ENCODE measurements around the gene PPP2R2C.

GRCh38 chr4:6393066-6393465 lies 79.3 kb downstream of the PPP2R2C start:
- TF ChIP-seq, protein P1, sequence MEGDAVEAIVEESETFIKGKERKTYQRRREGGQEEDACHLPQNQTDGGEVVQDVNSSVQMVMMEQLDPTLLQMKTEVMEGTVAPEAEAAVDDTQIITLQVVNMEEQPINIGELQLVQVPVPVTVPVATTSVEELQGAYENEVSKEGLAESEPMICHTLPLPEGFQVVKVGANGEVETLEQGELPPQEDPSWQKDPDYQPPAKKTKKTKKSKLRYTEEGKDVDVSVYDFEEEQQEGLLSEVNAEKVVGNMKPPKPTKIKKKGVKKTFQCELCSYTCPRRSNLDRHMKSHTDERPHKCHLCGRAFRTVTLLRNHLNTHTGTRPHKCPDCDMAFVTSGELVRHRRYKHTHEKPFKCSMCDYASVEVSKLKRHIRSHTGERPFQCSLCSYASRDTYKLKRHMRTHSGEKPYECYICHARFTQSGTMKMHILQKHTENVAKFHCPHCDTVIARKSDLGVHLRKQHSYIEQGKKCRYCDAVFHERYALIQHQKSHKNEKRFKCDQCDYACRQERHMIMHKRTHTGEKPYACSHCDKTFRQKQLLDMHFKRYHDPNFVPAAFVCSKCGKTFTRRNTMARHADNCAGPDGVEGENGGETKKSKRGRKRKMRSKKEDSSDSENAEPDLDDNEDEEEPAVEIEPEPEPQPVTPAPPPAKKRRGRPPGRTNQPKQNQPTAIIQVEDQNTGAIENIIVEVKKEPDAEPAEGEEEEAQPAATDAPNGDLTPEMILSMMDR (IDR thresholded peaks at IDR 0.05 in 8 of 11, conservative IDR thresholded peaks at IDR 0.05 in 3 of 11), result no peak
- TF ChIP-seq POLR2AphosphoS5 (IDR thresholded peaks at IDR 0.05), result no peak
